ENCODE data around the gene DGKQ. TPM values are rescaled to one million over a fixed set of nuclear protein-coding genes. Genes with fewer than 3 reads are reported as not detected.

The DGKQ gene
- total and polyA plus RNA-seq, 9 of the 15 experiments (the other 6 are each of a cell fraction or from before 2014, with no cell fraction given): 0.17 to 22.0 (median 5.6) TPM

DNA sequence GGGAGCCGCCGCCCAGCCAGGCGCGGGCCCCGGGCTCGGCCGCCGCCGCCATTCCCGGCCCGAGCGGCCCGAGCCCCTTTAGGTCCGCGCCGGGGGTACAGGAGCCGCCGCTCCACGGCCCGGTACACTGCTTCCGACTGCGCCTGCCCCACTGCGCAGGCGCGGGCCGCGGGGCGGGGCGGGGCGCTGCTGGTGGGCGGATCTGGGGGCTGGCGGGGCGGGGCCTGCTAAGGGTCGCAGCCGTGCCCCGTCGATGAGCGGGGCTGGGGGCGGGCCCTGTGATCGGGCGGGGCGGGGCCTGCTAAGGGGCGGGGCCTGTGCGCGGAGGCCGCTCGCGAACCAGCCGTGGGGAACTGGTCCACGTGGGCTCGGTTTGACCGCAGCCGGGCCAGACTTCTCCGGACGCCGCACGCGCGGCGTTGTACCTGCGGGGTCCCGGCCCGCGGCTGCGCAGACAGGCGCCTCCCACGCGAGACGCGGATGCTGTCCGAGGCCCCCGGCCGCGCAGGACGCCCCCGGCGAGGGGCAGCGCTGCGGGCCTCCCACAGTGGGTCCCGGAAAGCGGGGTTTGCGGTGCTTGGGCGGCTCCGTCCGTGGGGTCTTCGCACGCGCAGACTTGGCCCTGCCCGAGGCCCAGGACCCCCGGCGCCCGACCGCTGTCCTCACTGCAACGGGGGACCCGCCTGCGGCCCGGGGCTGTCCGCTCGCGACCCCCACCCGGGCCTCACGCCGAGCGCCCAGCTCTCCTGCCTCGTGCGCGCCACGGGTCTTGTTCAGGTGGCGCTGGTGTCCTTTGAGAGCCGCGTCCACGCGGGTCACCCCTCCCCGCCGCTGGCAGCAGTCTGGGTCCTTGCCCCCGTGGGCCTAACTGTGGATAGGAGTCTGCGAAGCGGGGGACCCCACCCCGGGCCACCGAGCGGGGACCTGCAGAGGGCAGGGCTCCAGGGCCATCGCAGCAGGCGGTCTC is at the start of gene DGKQ (continued):
- TF ChIP-seq ZNF407 (IDR thresholded peaks at IDR 0.05; ENCODE audit: low read depth) (no peak), SIRT6 (IDR thresholded peaks at IDR 0.05; ENCODE audit: low read depth, low read length) (no peak), NCOA1 (IDR thresholded peaks at IDR 0.05; ENCODE audit: low read depth) (no peak), BRCA1 (IDR thresholded peaks at IDR 0.05) (no peak), BRCA1 (CRISPR knock-in tag; IDR thresholded peaks at IDR 0.05) (no peak), BRF1 (IDR thresholded peaks at IDR 0.05; ENCODE audit: borderline replicate concordance, extremely low read depth, insufficient read length) (no peak), ARID3A (IDR thresholded peaks at IDR 0.05; ENCODE audit: borderline replicate concordance, low read depth, low read length) (no peak), RAD21 (CRISPR knock-in tag; conservative IDR thresholded peaks at IDR 0.05 in 1 of 2, IDR thresholded peaks at IDR 0.05 in 1 of 2) (no peak), MLX (CRISPR knock-in tag; conservative IDR thresholded peaks at IDR 0.05) (no peak), SMAD2 (IDR thresholded peaks at IDR 0.05; ENCODE audit: low read depth, low read length) (no peak), ZFX (CRISPR knock-in tag; IDR thresholded peaks at IDR 0.05) (peak; percentile 65), TCF7L2 (IDR thresholded peaks at IDR 0.05; ENCODE audit: low read depth, low read length) (no peak), MEIS2 (IDR thresholded peaks at IDR 0.05; ENCODE audit: partially characterized antibody) (no peak)
- TF ChIP-seq, protein P1, sequence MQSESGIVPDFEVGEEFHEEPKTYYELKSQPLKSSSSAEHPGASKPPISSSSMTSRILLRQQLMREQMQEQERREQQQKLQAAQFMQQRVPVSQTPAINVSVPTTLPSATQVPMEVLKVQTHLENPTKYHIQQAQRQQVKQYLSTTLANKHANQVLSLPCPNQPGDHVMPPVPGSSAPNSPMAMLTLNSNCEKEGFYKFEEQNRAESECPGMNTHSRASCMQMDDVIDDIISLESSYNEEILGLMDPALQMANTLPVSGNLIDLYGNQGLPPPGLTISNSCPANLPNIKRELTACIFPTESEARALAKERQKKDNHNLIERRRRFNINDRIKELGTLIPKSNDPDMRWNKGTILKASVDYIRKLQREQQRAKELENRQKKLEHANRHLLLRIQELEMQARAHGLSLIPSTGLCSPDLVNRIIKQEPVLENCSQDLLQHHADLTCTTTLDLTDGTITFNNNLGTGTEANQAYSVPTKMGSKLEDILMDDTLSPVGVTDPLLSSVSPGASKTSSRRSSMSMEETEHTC (IDR thresholded peaks at IDR 0.05): 0 out of 2 replicates have a peak, but pooled peaks have one; percentile 33
